Measurements from ENCODE around the gene SRGAP1. TPM values are rescaled to one million over a fixed set of nuclear protein-coding genes. Genes with fewer than 3 reads are reported as not detected.

SRGAP1 gene
- total and polyA plus RNA-seq, 9 of the 15 experiments (the other 6 are each of a cell fraction or from before 2014, with no cell fraction given): 0.01 to 0.13 (median 0.04) TPM; not detected in 3

DNA sequence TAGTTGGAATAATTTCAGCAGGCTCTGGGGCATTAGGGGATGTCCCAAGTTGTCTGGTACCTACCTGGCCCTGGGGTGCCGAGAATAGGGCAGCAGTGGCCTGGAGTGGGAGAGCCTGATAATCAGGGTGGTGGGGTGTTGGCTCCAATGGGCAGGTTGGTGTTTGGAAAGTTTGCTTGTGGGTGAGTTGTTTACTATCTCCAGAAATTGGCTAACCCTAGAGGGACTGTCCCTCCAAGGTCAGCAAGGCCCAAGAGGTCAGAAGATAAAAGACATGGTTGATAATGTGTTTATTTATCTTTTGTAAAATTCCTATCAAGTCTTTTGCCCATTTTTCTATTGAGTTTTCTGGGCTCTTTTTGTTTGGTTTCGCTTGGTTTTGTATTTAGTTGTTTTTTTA is 272.5 kb downstream of the SRGAP1 start:
- H3K27ac ChIP-seq (ENCODE audit: extremely low read depth, low read depth, low read length): no peak overlapping the region
- in situ Hi-C loops (cut with MboI): no loop called here
- no peaks in the 10 kb centered on the region; a peak in 1 of 5 replicates for H3K27me3 ChIP-seq (ENCODE audit: control insufficient read depth in 2 of 2, insufficient read depth in 2 of 2, low read length in 2 of 2)
- no peaks in the 10 kb centered on the region for H3K9me1 ChIP-seq (ENCODE audit: control insufficient read depth, insufficient read depth, low read length)
- CTCF ChIA-PET (ENCODE audit: low intra/inter-chr PET ratio): no interaction called here
- no peak overlapping the region for H3K4me2 ChIP-seq (ENCODE audit: insufficient read depth, low read length)
- H3K4me1 ChIP-seq (replicated peaks in 1 of 2; ENCODE audit: control insufficient read depth in 2 of 2, insufficient read depth in 2 of 2, low read length in 2 of 2): no peaks in the 10 kb centered on the region
- no peak for TF ChIP-seq TCFL5 (CRISPR knock-in tag; conservative IDR thresholded peaks at IDR 0.05)
- TF ChIP-seq RBM15 (IDR thresholded peaks at IDR 0.05; ENCODE audit: insufficient read depth, low read length): no peak
- TF ChIP-seq CBFA2T2 (conservative IDR thresholded peaks at IDR 0.05): no peak
- no peak for TF ChIP-seq TRIM24 (IDR thresholded peaks at IDR 0.05)
- no peak for TF ChIP-seq RB1 (IDR thresholded peaks at IDR 0.05; ENCODE audit: low read depth)
- TF ChIP-seq PHB (CRISPR knock-in tag; IDR thresholded peaks at IDR 0.05): no peak
- no peak for TF ChIP-seq SMARCB1 (IDR thresholded peaks at IDR 0.05; ENCODE audit: insufficient read length, low read depth)
- TF ChIP-seq ZNF121 (CRISPR knock-in tag; conservative IDR thresholded peaks at IDR 0.05): no peak
- TF ChIP-seq, protein P1, sequence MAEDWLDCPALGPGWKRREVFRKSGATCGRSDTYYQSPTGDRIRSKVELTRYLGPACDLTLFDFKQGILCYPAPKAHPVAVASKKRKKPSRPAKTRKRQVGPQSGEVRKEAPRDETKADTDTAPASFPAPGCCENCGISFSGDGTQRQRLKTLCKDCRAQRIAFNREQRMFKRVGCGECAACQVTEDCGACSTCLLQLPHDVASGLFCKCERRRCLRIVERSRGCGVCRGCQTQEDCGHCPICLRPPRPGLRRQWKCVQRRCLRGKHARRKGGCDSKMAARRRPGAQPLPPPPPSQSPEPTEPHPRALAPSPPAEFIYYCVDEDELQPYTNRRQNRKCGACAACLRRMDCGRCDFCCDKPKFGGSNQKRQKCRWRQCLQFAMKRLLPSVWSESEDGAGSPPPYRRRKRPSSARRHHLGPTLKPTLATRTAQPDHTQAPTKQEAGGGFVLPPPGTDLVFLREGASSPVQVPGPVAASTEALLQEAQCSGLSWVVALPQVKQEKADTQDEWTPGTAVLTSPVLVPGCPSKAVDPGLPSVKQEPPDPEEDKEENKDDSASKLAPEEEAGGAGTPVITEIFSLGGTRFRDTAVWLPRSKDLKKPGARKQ (CRISPR knock-in tag; IDR thresholded peaks at IDR 0.05): no peak
- no peak for TF ChIP-seq ZNF174 (CRISPR knock-in tag; IDR thresholded peaks at IDR 0.05)
- no peak for TF ChIP-seq ZC3H8 (IDR thresholded peaks at IDR 0.05)
- TF ChIP-seq TSC22D4 (tag; IDR thresholded peaks at IDR 0.05): no peak
- no peak for TF ChIP-seq RCOR1 (IDR thresholded peaks at IDR 0.05; ENCODE audit: borderline replicate concordance in 1 of 2, low read depth in 2 of 2, low read length in 2 of 2)
- FAIRE-seq (no peak), ATAC-seq (no peak), DNase-seq (ENCODE audit: extremely low read depth in 1 of 4, low spot score in 3 of 4) (no peak)
- H3K36me3 ChIP-seq (ENCODE audit: control insufficient read depth, insufficient read depth, low read length): no peaks in the 10 kb centered on the region
- no peaks in the 10 kb centered on the region for H4K20me1 ChIP-seq (replicated peaks; ENCODE audit: control insufficient read depth, insufficient read depth, low read length)
- no peak overlapping the region for H3K9ac ChIP-seq (ENCODE audit: insufficient read depth in 1 of 2, low read depth in 2 of 2, low read length in 2 of 2)
- intact Hi-C loops (cut with micrococcal nuclease): no loop called here
- BruUV-seq (replicated peaks): no TSS peak
- H3K79me2 ChIP-seq (ENCODE audit: control insufficient read depth, insufficient read depth, low read length): no peaks in the 10 kb centered on the region
- POLR2A ChIA-PET: no interaction called here
- WGBS (ENCODE audit: insufficient coverage, low coverage, missing lambda C conversion rate): 0% methylated on average over 2 of the region's 2 CpGs
- no peak overlapping the region for H3K4me3 ChIP-seq
- H3K9me3 ChIP-seq (replicated peaks; ENCODE audit: control insufficient read depth, insufficient read depth, low read depth, low read length): no peaks in the 10 kb centered on the region
- no peak overlapping the region for H2AFZ ChIP-seq (ENCODE audit: low read depth, low read length)

Data from K562 (cell line).